ENCODE data around the gene ARHGAP6. TPM values are rescaled to one million over a fixed set of nuclear protein-coding genes. Genes with fewer than 3 reads are reported as not detected.
A peak's percentile ranks its signal among the peaks of the same experiment; 100 is the strongest.

The ARHGAP6 gene
- total and polyA plus RNA-seq, 4 donors = 6.0 to 18.2 (median 12.3) TPM

DNA sequence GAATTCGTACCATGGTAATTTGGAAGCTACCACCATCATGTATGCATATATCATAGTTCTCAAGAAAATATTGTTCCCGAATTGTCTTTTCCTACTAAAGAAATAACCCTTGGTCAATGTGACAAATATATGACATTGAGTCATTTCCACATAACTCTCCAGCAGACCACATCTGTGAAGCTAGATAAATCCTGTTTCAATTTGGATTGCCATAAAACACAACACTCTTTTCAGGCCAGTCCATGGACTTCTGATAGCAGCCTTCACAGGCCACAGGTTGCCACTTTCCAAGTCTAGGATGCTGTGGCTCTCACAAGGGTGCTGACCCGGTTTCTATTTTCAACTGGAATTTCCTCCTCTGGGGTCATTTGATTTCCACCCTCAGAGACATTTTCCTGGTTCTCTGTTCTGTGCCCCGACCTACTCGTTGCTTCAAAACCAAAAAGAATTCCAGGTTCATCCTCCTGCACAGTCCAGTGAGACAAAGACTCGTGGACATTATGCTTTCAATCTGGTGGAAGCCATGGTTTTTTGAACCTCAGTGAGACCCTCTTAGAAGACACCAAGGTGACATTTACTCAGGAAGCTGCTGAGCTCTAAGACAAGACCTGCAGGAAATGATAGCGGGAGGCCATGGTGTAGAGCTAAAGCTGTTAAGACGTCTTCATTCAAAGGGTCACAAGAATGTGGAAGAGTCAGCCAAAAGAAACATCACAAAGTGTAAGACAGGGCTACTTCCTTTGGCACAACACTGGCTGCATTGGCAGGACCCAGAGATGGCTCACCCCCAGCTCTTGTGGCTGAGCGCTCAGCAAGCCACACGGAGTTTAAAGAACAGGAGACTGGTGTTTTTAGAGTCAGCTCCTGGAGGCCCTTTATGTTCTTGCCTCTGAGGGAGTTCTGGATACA is 252.8 kb downstream of the ARHGAP6 start:
- DNase-seq (no peak), ATAC-seq (ENCODE audit: insufficient read depth, low FRiP score) (no peak)
- Histone ChIP-seq H3K36me3 (ENCODE audit: control insufficient read depth in 4 of 4, insufficient read depth in 4 of 4, low read length in 4 of 4) (no peaks in the 10 kb centered on the region), H3K9me3 (ENCODE audit: control insufficient read depth in 4 of 4, insufficient read depth in 3 of 4, low read length in 3 of 4) (no peaks in the 10 kb centered on the region), H3K4me1 (ENCODE audit: control insufficient read depth in 5 of 5, insufficient read depth in 5 of 5, low read length in 5 of 5) (peaks cover 0 to 2% (median 0%) of the 10 kb centered on the region in 5 donors), H3K9ac (ENCODE audit: insufficient read depth in 1 of 2, low read length in 2 of 2) (no peak overlapping the region), H3K27ac (ENCODE audit: low read depth in 1 of 2, low read length in 1 of 2) (peak overlapping the region in 1 of 2 donors; percentile 5), H3K4me3 (no peak overlapping the region), H3K27me3 (ENCODE audit: control insufficient read depth in 3 of 3, insufficient read depth in 3 of 3, low read length in 2 of 3) (peaks cover 0 to 30% (median 18%) of the 10 kb centered on the region in 3 donors)
- TF ChIP-seq, protein P1, sequence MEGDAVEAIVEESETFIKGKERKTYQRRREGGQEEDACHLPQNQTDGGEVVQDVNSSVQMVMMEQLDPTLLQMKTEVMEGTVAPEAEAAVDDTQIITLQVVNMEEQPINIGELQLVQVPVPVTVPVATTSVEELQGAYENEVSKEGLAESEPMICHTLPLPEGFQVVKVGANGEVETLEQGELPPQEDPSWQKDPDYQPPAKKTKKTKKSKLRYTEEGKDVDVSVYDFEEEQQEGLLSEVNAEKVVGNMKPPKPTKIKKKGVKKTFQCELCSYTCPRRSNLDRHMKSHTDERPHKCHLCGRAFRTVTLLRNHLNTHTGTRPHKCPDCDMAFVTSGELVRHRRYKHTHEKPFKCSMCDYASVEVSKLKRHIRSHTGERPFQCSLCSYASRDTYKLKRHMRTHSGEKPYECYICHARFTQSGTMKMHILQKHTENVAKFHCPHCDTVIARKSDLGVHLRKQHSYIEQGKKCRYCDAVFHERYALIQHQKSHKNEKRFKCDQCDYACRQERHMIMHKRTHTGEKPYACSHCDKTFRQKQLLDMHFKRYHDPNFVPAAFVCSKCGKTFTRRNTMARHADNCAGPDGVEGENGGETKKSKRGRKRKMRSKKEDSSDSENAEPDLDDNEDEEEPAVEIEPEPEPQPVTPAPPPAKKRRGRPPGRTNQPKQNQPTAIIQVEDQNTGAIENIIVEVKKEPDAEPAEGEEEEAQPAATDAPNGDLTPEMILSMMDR (IDR thresholded peaks at IDR 0.05; ENCODE audit: control extremely low read depth, extremely low read depth) = no peak
- WGBS, 2 donors = 60 to 70% methylated on average over 10 of the region's 10 CpGs

DNA sequence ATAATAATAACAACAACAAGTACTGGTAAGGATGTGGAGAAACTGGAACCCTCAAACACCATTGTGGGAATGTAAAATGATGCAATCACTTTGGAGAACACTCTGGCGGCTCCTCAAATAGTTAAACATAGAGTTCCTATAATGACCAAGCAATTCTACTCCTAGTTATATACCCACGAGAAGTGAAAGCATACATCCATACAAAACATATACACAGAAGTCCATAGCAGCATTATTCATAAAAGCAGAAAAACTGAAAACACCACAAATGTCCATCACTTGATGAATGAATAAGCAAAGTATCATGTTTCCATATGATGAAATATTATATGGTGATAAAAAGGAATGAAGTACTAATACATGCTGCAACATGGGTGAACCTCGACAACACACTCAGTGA is 255.8 kb downstream of the ARHGAP6 start:
- DNase-seq (no peak), ATAC-seq (ENCODE audit: insufficient read depth, low FRiP score) (no peak)
- TF ChIP-seq, protein P1 (IDR thresholded peaks at IDR 0.05; ENCODE audit: control extremely low read depth, extremely low read depth) = no peak
- H3K27ac ChIP-seq (ENCODE audit: low read depth in 1 of 2, low read length in 1 of 2) = no peak overlapping the region
- peaks cover 0 to 23% (median 16%) of the 10 kb centered on the region in 3 donors for H3K27me3 ChIP-seq (ENCODE audit: control insufficient read depth in 3 of 3, insufficient read depth in 3 of 3, low read length in 2 of 3)
- no peaks in the 10 kb centered on the region for H3K9me3 ChIP-seq (ENCODE audit: control insufficient read depth in 4 of 4, insufficient read depth in 3 of 4, low read length in 3 of 4)
- H3K4me3 ChIP-seq = no peak overlapping the region
- no peaks in the 10 kb centered on the region for H3K36me3 ChIP-seq (ENCODE audit: control insufficient read depth in 4 of 4, insufficient read depth in 4 of 4, low read length in 4 of 4)
- 72% methylated on average over 3 of the region's 3 CpGs for WGBS, 2 donors
- no peak overlapping the region for H3K9ac ChIP-seq (ENCODE audit: insufficient read depth in 1 of 2, low read length in 2 of 2)
- peaks cover 0 to 2% (median 0%) of the 10 kb centered on the region in 5 donors for H3K4me1 ChIP-seq (ENCODE audit: control insufficient read depth in 5 of 5, insufficient read depth in 5 of 5, low read length in 5 of 5)

DNA sequence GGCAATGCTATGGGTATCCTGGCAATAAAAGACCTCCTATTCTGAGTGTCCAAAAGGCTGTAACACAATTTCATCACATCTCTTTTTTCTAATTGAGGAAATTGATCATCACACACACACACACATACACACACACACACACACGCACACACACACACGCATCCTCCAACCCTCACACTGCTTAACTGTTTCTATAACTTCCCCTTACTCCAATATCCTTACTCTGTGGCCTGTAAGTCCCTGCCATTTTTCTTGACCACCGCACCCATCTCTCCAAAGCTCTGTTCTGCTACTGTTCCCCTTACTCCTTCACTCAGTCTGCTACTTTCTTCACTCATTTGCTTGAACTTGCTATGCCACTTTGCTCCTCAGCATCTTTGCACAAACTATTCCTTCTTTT is 256.9 kb downstream of the ARHGAP6 start:
- TF ChIP-seq, protein P1 (IDR thresholded peaks at IDR 0.05; ENCODE audit: control extremely low read depth, extremely low read depth) = no peak
- no peak for ATAC-seq (ENCODE audit: insufficient read depth, low FRiP score)
- H3K9me3 ChIP-seq (ENCODE audit: control insufficient read depth in 4 of 4, insufficient read depth in 3 of 4, low read length in 3 of 4) = no peaks in the 10 kb centered on the region
- H3K4me1 ChIP-seq (ENCODE audit: control insufficient read depth in 5 of 5, insufficient read depth in 5 of 5, low read length in 5 of 5) = peaks cover 0 to 5% (median 2%) of the 10 kb centered on the region in 5 donors
- DNase-seq = no peak
- no peaks in the 10 kb centered on the region for H3K36me3 ChIP-seq (ENCODE audit: control insufficient read depth in 4 of 4, insufficient read depth in 4 of 4, low read length in 4 of 4)
- H3K27ac ChIP-seq (ENCODE audit: low read depth in 1 of 2, low read length in 1 of 2) = no peak overlapping the region
- no peak overlapping the region for H3K4me3 ChIP-seq
- 85 to 90% methylated on average over 3 of the region's 3 CpGs for WGBS, 2 donors
- H3K9ac ChIP-seq (ENCODE audit: insufficient read depth in 1 of 2, low read length in 2 of 2) = no peak overlapping the region
- peaks cover 0 to 15% (median 13%) of the 10 kb centered on the region in 3 donors for H3K27me3 ChIP-seq (ENCODE audit: control insufficient read depth in 3 of 3, insufficient read depth in 3 of 3, low read length in 2 of 3)

All from lung (tissue), 12 donors.